A549 (cell line): ENCODE data around the gene ANKRD11.

ENCODE experiments used
- BHLHE40 ChIP-seq: IDR thresholded peaks from 2 replicates; pipeline ENCODE4 v1.6.1; 2012; ENCODE audit warnings: low read depth, low read length, inconsistent platforms
- CEBPB ChIP-seq, 2 experiments: fragments of >200 bp in 1 of 2; sonication (Bioruptor Twin) in 1 of 2; formaldehyde crosslinking in 1 of 2; IDR thresholded peaks; 2 replicates each; pipeline ENCODE4 v1.6.1; 2012 to 2016
- CHD4 ChIP-seq: fragments of 200-600 bp; sonication (generic); IDR thresholded peaks from 2 replicates; pipeline ENCODE4 v1.6.1; 2016; ENCODE audit warnings: antibody characterized with exemption, mild to moderate bottlenecking, borderline replicate concordance
- EP300 ChIP-seq, 2 experiments: fragments of >200 bp; sonication (Bioruptor Twin); formaldehyde crosslinking; IDR thresholded peaks; 2 replicates in 1 of 2; 3 replicates in 1 of 2; pipeline ENCODE4 v1.6.1; 2016 to 2017
- JUN ChIP-seq, 2 experiments: fragments of >200 bp; sonication (Bioruptor Twin); formaldehyde crosslinking; IDR thresholded peaks; 2 replicates in 1 of 2; 3 replicates in 1 of 2; pipeline ENCODE4 v1.6.1; 2016 to 2017
- KDM1A ChIP-seq: fragments of 200-600 bp; sonication (generic); IDR thresholded peaks from 2 replicates; pipeline ENCODE4 v1.6.1; 2016; ENCODE audit warnings: low read depth, mild to moderate bottlenecking
- POLR2A ChIP-seq: IDR thresholded peaks from 2 replicates; pipeline ENCODE4 v1.6.1; 2012; ENCODE audit warnings: mild to moderate bottlenecking, low read length
- RAD21 ChIP-seq, 2 experiments: fragments of >200 bp in 1 of 2; sonication (Bioruptor Twin) in 1 of 2; formaldehyde crosslinking in 1 of 2; IDR thresholded peaks in 1 of 2; conservative IDR thresholded peaks in 1 of 2; 2 replicates in 1 of 2; 3 replicates in 1 of 2; pipeline ENCODE4 v1.6.1; 2012 to 2018; ENCODE audit warnings: inconsistent platforms in 1 of 2
- ZFP36 ChIP-seq: fragments of 450-650 bp; IDR thresholded peaks from 2 replicates; pipeline ENCODE4 v1.6.1; 2014; ENCODE audit warnings: borderline replicate concordance; ENCODE audit not compliant: partially characterized antibody
- TF ChIP-seq, protein P1 (sequence below): fragments of >200 bp; sonication (Bioruptor Twin); formaldehyde crosslinking; IDR thresholded peaks from 3 replicates; pipeline ENCODE4 v1.5.1; 2016

DNA sequence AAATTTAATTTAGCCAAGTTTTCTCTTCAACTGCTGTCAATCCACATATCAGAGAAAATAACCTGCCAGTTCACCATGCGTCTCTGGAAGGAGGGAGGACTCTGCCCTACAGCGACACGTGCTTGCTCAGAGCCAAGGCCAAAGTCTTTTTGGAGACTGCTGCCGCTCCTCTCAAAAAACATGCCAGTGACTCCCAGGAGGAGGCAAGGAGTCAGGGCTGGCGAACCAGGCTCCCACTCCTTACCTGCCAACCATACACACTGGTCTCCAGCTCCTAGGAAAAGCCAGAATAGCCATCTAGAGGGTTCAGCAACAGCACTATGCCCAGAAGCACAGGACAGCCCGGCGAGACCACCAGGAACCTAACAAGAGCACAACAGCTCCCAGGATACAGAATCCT is 73.0 kb downstream of the ANKRD11 start:
- TF ChIP-seq KDM1A (no peak), CHD4 (no peak), CEBPB (IDR thresholded peaks at IDR 0.05) (no peak), JUN (IDR thresholded peaks at IDR 0.05) (no peak), ZFP36 (no peak), EP300 (IDR thresholded peaks at IDR 0.05) (no peak), BHLHE40 (no peak), POLR2A (no peak), RAD21 (conservative IDR thresholded peaks at IDR 0.05 in 1 of 2, IDR thresholded peaks at IDR 0.05 in 1 of 2) (no peak)
- TF ChIP-seq, protein P1, sequence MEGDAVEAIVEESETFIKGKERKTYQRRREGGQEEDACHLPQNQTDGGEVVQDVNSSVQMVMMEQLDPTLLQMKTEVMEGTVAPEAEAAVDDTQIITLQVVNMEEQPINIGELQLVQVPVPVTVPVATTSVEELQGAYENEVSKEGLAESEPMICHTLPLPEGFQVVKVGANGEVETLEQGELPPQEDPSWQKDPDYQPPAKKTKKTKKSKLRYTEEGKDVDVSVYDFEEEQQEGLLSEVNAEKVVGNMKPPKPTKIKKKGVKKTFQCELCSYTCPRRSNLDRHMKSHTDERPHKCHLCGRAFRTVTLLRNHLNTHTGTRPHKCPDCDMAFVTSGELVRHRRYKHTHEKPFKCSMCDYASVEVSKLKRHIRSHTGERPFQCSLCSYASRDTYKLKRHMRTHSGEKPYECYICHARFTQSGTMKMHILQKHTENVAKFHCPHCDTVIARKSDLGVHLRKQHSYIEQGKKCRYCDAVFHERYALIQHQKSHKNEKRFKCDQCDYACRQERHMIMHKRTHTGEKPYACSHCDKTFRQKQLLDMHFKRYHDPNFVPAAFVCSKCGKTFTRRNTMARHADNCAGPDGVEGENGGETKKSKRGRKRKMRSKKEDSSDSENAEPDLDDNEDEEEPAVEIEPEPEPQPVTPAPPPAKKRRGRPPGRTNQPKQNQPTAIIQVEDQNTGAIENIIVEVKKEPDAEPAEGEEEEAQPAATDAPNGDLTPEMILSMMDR = no peak
